HG02870 (cell line): Measurements from ENCODE around the gene TNIK.
"Not testable (repeated sequence)": the region's sequence is repeated elsewhere in the genome, so short reads cannot be mapped to it uniquely, and the experiment has no call there.

Experiments
- ATAC-seq: cut with Tn5 transposase; IDR thresholded peaks from one replicate; pipeline ENCODE4 v1.9.1; 2021; ENCODE audit warnings: mild to moderate bottlenecking, moderate library complexity; ENCODE audit not compliant: unreplicated experiment

The TNIK gene

DNA sequence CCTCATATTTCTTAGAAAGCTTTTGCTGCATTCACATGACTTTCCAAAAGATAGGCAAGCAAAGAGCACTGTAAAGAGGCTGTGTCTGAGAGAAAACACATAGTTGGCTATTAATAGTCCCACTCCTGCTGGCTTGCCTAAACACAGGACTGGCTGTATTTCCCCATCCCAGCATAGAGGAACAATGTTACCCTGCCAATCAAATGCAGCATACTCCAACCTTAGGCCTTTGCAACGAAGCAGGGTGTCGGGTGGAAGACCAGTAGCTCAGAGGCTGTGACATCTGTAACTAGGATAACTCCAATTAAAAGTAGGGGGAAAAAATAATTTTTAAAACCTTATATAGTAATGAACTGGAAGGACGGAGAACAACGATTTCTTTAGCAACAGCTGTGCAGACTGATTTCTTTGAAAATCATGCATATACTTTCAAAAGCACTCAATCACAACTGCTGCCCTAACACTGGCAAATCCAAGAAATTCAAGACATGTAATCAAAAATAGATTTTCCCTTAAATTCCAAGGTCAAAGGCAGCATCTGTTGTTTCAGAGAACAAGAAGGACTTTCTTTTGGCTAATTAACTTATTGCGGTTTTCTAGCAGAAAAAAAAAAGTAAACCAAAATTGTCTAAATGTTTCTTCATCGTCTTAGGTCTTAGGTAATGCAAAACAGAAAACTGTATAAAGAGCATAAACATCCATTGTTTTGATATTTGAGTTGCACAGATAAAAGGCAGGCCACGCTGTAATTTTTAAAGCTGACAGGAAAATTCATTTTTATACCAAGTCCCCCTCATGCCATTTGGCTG lies 139.3 kb downstream of the TNIK start:
- ATAC-seq = no peak

DNA sequence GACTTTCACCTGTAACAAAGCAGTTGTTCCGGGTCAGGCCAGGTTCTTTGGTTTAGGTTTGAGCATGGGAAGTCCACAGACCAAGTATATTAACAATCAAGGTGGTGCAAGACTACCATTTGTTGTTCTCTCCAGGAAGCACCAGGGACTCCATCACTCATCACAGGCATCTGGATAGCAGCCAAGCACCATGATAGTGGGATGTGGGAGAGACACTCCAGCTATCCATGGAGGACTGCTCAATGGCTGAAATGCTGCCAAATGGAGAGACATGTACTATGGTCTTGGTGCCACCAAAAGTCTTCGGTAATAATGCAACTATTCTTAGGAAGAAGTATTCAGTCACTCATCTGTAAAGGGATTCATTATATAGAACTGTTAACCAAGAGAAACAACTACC lies 143.0 kb downstream of the TNIK start:
- no peak for ATAC-seq

DNA sequence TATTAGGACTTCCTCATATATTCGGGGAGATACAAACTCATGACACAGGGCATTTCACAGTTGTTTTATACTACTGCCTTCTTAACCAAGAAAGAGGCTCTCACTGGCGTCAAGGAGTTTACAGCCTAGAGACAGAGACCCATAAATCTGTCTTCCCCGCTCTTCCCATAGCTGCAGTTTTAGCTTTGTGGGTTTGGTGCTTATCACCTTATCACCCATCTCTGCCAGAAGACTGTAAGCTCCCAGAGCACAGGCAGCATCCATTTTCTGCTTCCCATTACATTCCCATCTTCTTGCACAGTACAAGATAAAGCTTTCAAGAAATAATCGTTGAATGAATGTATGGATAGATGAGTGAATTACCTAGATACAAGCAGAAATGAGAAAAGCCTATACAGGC lies 144.3 kb downstream of the TNIK start:
- no peak for ATAC-seq

DNA sequence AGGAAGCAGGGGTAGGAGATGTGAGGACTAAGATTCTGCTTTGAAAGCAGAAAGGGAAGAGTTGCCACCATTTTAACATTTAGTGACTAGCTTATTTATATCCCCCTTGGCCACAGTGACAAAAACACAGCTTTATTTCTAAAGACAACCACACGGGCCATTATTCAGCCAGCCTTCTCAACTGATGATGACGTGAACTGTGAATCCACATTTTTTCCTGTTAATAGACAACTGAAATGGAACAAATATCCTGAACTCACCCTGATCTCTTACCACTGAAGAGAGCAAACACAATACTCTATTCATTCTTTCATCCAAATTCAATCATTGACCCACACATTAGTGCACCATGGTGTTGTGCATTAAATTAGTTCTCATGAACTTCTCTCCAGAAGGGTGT lies 145.1 kb downstream of the TNIK start:
- ATAC-seq = no peak

DNA sequence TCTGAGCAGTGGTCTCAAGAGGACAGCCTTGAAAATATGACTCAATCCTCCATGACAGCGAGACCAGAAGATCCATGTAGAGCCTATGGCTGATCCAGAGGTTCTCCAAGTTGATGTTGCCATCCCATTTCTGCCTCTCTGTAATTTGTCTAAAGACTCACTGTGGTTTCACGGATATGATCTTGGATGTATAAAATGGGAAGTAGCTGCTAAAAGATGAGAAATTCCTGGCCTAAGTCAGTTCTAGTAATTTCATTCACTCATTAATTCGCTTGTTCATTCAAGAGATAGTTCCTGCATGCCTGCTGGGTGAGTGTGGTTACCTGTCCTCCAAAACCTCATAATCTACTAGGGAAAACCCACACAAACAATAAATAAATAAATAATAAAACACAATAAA lies 145.9 kb downstream of the TNIK start:
- no peak for ATAC-seq

DNA sequence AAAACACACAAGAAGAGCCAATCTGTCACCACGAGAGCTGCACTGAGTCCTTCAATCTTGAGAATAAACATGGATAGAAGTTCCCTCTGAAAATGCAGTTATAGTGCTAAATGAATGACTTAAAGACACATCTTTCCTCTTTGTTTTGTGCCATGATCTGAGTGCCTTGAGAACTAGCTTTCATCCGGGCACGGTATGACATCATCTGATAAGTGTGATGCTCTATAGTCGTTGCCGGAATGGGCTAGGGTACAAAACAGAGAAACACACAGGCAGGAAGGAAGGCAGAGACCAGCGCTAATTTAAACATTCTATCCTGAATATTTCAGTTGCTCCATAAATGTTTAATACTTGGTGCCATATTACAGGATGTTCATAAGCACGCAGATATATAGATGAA lies 146.5 kb downstream of the TNIK start:
- no peak for ATAC-seq

DNA sequence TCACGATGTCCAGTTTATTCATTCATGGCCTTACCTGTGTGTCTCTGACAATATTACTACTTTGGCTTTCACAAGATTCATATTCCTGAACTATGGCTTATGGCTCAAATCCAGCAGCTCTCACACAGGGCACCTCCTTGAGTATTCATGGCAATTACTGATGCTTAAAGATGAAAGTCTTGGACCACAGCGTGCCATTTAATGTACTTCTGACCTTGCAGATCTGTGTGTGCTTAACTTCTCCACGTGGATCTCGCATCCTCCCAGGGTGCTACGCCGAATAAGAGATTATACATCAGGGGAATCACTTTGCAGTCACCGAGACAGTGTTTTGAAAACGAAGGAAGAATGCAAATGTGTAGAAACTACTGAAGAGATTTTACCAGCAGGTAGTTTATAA lies 147.5 kb downstream of the TNIK start:
- no peak for ATAC-seq

DNA sequence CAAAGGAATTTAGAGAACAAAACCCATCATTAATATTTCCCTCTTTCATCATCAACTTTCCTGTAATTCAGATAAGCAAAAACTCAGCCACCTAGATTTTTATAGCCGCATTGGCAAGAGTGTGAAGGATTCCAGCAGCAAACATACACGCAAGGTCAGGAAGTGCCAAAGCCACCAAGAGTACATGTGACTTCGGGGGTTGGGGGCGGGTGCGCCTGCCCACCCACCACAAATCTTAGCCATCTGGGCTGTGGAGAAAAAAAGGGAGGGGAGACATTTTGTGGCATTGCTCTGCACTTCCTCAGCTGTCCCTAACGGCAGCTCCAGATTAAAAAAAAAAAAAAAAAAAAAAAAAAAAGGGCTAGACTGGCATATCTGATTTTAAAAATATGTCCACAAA lies 148.4 kb downstream of the TNIK start:
- ATAC-seq = no peak

DNA sequence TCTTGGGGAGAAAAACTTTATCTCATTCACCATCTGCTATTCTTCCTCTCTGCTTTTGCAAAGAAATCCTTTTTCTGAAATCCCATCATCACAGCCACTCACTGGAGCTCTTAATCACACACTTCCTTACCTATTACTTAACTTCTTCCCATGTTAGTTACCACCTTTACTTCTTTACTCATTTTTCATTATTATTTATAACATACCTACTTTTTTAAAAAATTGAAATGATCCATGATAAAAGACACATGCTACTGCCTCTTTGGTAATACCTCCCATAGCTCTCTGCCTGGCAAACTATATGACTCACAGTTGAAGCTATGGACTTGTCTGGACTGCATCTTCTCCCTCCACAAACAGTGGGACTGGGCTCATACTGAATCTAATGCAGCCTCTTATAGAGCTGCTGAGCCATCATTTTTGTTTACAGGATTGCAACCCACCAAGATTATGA lies 150.3 kb downstream of the TNIK start:
- peak; percentile 71 for ATAC-seq

DNA sequence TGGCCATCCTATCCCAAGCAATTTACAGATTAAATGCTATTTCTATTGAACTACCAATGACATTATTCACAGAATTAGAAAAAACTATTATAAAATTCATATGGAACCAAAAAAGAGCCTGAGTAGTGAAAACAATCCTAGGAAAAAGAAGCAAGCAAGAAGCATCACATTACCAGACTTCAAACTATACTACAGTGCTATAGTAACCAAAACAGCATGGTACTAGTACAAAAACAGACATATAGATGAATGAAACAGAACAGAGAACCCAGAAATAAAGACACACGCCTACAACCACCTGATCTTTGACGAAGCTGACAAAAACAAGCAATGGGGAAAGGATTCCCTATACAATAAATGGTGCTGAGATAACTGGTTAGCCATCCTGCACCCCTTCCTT lies 152.2 kb downstream of the TNIK start:
- no peak for ATAC-seq

DNA sequence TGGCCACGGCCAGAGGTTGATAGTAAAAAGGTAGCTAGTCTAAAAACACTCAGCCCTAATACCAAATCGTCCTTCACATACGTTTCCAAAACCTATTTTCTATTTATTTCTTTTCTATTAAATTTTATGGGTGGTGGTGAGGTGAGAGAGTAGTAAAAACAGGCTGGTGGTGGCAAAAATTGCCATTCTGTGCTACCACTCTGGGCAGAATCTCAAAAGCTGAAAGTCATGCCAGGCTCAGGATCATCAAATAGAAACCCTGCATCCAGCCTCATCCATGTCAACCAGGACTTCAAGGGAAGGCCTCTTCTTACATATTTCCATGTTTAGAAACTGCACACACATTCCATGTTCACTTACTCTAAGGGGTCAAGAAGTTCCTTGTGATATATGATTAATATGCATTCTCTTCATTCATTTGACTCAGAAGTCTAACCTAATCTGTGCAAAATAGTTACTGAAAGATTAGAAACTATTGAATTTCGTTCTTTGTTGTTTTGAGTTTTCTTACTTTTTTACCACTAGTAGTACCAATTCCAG lies 153.1 kb downstream of the TNIK start:
- ATAC-seq = no peak

DNA sequence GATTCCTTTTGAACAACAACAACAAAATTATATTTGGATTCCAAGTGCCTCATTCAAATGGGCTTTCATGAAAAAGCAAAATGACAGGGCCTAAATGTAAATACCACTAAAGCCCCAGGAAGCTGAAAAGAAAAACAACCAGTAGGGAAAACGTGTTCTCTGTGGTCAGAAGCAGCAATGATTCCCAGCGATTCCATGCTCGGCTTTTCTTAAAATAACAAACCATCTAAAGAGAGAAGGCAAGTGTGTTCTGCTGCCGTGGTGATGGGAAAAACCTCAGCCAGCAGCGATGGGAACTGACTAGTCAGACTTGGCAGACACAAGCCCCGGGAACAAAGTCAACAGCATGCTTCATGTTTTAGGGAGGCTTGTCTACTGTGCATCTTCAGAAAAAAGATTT lies 153.6 kb downstream of the TNIK start:
- no peak for ATAC-seq

DNA sequence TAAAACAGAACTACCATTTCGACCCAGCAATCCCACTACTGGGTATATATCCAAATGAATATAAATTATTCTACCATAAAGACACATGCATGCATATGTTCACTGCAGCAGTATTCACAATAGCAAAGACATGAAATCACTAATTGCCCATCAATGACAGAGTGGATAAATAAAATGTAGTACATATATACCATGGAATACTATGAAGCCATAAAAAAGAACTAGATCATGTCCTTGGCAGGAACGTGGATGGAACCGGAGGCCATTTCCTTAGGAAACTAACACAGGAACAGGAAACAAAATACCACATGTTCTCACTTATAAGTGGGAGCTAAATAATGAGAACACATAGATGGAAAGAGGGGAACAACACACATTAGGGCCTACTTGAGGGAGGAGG lies 154.4 kb downstream of the TNIK start:
- ATAC-seq = not testable (repeated sequence)

DNA sequence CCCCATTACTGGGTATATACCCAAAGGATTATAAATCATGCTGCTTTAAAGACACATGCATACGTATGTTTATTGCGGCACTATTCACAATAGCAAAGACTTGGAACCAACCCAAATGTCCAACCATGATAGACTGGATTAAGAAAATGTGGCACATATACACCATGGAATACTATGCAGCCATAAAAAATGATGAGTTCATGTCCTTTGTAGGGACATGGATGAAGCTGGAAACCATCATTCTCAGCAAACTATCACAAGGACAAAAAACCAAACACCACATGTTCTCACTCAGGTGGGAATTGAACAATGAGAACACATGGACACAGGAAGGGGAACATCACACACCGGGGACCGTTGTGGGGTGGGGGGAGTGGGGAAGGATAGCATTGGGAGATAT lies 155.7 kb downstream of the TNIK start:
- not testable (repeated sequence) for ATAC-seq

DNA sequence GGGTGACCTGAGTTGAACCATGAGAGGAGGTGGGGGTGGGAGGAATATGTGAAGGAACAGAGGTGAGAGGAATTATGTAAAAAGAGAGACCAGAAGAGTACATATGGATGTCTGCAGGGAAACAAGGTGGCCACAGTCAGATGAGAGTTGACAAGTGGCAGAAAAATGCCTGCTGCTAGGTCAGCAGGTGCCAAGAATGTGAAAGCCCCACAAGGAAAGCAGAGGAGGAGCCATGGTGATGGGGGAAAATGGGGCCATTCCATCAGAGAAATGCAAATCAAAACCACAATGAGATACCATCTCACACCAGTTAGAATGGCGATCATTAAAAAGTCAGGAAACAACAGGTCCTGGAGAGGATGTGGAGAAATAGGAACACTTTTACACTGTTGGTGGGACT lies 156.2 kb downstream of the TNIK start:
- ATAC-seq = not testable (repeated sequence)

DNA sequence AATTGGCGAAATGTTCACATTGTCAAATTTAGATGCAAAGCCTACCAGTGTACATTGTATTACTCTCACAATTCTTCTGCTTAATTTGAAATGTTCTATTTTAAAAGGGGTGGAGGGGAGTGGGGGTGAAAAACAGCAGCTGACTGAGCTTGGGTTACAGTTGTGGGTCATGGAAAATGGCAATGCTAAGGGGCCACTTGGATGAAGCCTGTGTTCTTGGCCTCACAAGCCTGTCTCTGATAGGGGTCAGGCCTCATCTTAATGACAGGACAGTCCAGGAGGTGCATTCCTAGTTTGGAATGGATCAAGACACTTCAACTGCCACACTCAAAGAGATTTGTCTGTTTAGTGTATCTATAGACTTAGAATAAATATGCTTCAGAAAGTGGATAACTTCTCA lies 158.2 kb downstream of the TNIK start:
- ATAC-seq = no peak

DNA sequence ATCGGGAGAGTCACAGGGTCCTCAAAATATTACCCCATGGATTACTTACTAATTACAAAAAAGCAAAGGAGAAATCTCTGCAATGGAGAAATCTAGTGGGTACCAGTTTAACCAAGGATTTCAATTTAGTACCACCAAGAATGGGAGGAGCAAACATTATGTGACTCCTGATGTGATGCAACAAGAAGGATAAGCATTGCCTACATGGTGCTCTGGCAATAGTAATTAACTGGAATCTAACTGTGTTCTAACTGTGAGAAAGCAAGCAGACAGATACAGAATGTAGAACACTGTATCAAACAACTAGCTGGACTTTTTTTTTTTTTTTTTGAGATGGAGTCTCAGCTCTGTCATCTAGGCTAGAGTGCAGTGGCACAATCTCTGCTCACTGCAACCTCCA lies 159.2 kb downstream of the TNIK start:
- no peak for ATAC-seq

DNA sequence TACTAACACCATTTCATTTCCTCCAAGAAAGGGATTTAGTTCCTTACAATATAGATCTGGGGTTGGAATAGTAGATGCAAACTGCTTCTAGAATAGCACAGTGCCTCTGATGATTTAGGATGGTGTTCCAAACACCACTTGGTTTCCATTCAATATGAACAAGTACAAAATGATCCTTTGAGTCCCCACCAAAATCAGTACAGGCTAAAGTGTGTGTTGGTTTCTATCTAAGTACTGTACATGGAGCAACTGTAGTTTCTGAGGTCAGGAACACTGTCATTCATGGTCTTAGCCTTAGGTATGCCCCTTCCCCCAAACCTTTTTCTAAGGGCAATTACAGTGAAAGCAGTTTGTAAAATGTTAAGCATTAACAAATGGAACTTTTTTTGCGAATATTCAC lies 162.3 kb downstream of the TNIK start:
- ATAC-seq = no peak

DNA sequence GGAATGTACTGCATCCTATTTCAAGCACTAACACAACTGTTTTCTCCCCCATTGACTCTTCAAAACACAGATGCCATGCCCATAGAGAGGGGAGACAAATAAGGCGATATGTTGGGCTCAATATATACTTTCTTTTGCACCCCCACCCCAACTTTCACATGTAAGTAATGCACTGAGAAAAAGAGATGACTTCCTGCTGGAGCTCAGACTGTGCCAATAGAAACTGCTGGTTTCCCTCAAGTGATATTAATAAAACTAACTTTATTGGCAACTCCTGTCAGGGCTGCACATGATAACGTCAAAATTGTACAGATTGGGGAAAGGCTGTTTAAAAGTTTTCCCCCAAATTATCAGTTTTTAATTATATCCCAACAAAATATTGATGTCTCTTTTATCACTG lies 163.0 kb downstream of the TNIK start:
- no peak for ATAC-seq

DNA sequence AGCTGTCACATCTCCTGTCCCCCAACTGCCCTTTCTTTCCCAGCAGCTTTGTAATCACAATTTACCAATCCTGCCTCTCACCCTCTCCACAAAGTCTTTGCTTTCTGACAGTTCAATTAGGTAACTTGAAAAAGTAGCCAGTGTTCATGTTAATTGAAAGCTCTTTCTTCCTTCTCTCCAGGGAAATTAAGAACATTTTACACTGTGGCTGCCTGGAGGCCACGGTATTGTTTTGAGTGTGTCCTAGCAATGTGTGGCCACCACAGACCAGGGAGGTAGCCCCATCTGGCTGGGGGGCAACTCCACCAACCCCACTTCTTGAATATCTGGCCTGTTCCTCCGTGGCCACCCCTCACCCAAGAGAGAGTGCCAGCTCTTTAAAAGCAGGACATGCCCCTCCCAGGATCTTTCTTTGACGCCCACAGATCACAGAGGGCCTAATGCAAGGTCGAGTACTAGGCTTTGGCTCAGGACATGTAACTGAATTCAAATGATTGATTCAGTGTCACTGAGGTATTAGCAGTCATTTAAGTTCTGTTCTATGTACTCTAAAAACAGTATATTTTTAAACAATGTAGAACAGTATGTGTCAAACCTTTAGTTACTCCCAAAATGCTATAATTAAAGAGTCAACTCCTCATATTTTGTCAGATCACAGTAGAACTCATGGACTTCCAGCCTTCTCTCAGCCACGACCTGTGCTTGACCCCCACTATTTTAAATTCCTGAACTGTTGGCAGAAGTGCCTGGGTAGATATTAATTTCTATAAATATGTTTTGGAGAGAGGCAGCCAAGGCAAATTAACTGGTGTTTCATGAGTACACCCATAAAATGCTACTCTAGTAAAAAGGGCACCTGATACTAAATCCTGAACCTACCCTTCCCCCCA lies 164.5 kb downstream of the TNIK start:
- ATAC-seq = no peak

DNA sequence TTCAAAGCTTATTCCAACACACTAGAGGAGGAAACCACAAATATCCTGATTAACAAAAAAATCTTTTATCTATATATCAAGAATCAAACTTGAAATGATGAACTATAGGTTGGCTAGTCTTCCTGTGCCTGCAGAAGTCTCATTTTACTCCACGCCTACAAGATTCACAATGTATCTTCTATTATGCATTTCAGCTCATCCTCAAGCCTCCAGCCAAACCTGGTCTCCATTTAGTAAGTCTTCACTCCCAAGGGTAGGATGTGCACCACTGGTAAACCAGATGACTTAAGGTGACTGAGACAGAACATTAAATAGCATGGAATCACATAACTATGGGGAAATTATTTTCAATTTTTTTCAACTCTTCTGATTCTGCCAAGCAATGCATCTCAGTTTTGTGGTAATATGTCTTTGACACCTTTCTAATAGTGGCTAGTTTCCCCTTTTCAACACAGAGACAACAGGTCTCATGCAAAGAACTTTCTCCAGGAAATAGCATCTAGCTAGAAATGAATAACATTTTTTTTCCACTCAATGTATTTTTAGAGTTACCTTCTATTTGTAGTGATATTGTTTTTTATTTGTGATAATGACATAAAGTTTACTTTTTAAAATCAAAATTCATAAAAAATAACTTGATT lies 166.9 kb downstream of the TNIK start:
- peak; percentile 58 for ATAC-seq
